Posterior vena cava (tissue), 2 donors: Measurements from ENCODE around the gene PTPRT. TPM values are rescaled to one million over a fixed set of nuclear protein-coding genes. Genes with fewer than 3 reads are reported as not detected.

ENCODE experiments used
- DNase-seq: peaks from one replicate; pipeline ENCODE4 v3.0.0-alpha.2; 2020; ENCODE audit warnings: low spot score
- intact Hi-C, 2 donors: fragments of 100-400 bp; cut with DNase I; formaldehyde crosslinking; loops; one replicate each; pipeline versions ENCODE4 v1.14.1 to v1.14.2; 2022 to 2023
- total RNA-seq, 2 donors: library from RNA; stranded (reverse); fragmentation: NEBNext Ultra II Directional; extraction: Animal tissue kit (Norgen Biotek cat#: 25700); gene quantifications; one replicate each; pipeline ENCODE4 v1.2.1, GENCODE V29; 2021
- donor health status: DM: yes; HTN: yes; CAD: no.
- donor health status: DM: yes; HTN: yes; CAD: no.

The PTPRT gene
- total RNA-seq, 2 donors from 2014 or later, result 0.10 to 0.19 TPM

DNA sequence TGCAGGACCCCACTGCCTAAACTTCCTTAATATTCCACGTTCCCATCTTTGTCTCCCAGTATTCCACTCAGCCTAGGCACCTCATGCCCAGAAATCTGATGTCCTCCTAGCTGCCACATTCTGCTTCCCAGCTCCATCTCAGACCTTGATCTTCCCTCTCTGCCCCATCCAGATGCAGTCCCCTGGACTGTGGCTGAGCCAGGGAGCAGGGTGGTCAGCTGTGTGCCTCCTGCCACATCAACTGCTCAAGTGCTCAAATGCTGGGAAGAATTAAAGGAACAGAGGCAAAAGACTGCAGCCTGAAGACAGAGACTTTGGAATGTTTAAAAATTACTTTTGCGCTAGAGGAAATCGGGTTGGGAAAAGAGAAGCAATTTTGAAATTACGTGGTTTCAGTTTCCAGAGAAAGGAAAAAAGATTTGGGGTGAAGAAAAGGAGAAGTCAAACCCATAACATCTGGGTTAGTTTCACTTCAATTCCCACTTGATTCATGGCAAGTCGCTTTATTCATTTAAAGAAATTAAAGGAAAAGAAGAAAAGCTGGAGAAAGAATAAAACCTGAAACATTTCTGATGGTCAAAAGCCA lies 704.8 kb downstream of the PTPRT start:
- no peak for DNase-seq
- intact Hi-C loops, result no loop called here

GRCh38 chr20:42484335-42484734 lies 705.4 kb downstream of the PTPRT start:
- no peak for DNase-seq
- intact Hi-C loops, result no loop called here

- intact Hi-C loops, result no loop called here
- no peak for DNase-seq
Measured at GRCh38 chr20:42483730-42484303, 705.9 kb downstream of the PTPRT start.

- DNase-seq, result no peak
- intact Hi-C loops, result no loop called here
Measured at GRCh38 chr20:42482808-42483207, 706.9 kb downstream of the PTPRT start.

GRCh38 chr20:42475773-42476172 lies 713.9 kb downstream of the PTPRT start:
- intact Hi-C loops, result no loop called here
- DNase-seq, result no peak

GRCh38 chr20:42474646-42475045 lies 715.1 kb downstream of the PTPRT start:
- DNase-seq, result no peak
- intact Hi-C loops, result no loop called here

DNA sequence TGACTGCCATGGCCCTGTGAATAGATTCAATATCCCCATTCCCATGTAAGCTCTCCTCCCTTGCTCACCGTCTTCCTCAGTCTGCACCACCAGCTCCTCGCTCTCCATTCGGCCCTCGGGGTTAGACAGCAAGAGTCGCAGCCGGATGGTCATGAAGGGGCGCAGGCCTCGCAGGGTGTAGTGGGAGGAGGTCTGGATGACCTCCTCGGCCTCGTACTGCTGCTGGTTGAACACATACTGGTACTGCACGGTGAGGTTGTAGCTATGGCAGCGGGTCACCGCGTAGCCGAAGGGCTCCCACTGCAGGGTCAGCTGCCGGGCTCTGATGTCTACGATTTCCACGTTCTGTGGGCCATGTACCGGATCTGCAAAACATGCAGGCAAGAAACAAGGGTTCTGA lies 717.5 kb downstream of the PTPRT start:
- no peak for DNase-seq
- intact Hi-C loops, result loop anchor here in 1 of 2 donors (2.0 kb wide), 1 partner anchor 49 kb away; no protein-coding TSS in a partner anchor

DNA sequence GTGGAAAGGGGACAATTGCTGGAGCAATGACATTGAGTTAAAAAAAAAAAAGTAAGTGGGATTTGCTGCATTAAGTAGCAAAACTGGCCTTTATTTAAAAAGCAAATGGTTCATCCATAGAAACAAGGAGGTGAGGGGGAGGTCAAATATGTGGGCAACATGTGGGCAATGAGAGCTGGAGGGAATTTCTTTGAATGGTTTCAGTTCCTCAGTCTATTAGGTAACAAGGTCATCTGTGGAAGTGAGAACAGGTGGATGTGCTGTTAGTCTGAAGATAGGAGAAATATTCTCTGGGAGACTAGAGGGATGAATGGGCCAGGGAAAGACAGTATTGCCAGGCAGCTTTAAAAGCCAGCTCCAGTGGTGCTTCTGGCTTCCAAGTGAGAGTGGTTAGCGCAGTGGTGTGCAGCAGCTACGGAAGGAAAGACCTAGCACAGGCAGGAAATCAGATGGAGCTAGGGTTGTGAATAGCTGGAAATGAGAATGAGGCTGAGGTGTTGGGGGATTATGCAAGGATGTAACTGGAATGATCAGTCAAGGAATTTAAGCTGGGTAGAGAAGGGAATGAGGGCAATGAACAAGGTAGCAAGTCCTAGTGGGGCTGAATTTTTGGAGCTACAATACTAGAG lies 727.6 kb downstream of the PTPRT start:
- intact Hi-C loops, result no loop called here

DNA sequence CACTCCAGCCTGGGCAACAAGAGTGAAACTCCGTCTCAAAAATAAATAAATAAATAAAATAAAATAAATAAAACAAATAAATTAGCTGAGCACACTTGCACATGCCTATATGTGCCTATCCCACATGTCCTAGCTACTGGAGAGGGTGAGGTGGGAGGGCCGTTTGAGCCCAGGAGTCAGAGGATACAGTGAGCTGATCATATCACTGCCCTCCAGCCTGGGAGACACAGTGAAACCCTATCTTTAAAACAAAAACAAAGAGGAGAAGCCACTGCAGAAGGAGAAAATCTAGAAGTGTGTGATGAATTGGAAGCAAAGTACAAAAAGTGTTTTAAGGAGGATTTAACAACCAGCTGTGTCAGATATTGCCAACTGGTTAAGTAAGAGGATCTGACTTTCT lies 728.4 kb downstream of the PTPRT start:
- intact Hi-C loops, result no loop called here
- DNase-seq, result no peak

More for the DNA sequence above, 727.6 kb downstream of the PTPRT start:
- no peak for DNase-seq

DNA sequence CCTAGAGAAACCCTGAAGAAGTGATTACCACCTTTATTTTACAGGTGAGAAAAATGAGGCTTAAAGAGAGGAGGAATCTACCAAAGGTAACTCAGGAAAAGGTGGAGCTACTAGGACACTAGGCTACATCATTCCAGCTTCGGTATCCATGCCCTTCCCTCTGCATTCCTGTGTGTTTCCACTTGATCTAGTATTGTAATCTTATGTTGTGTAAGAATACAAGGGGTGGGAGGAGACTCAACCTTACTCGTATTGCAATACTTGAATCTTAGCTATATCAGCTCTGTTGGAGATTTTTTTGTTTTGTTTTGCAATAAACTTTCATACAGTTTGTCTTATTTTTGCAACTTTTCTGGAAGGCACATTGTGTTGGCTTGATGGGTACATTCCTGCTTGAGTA lies 742.4 kb downstream of the PTPRT start:
- no peak for DNase-seq
- intact Hi-C loops, result loop anchor here in 1 of 2 donors (5.0 kb wide), 1 partner anchor 1640 kb away; no protein-coding TSS in a partner anchor

DNA sequence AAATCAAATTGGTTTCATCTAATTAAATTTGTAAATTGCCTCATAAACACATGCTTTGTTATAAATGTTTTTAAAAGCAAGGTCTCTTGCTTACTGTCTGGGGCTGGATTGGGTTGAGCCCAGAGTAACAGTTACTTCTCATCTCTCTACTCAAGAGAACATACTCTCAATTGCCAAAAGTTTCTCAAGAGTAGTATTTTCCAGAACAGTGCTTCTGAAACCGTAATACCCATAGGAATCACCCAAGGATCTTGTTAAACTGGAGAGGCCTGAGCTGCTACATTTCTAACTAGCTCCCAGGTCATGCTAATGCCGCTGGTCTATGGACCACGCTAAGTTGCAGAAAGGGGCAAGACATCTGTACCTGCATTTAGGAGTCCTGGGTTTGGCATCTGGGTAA lies 744.9 kb downstream of the PTPRT start:
- intact Hi-C loops, result loop anchor here in 1 of 2 donors (5.0 kb wide), 1 partner anchor 1643 kb away; no protein-coding TSS in a partner anchor
- no peak for DNase-seq

GRCh38 chr20:42443200-42443599 lies 746.5 kb downstream of the PTPRT start:
- no peak for DNase-seq
- intact Hi-C loops, result no loop called here

- intact Hi-C loops, result no loop called here
- no peak for DNase-seq
Measured at GRCh38 chr20:42442716-42443115, 747.0 kb downstream of the PTPRT start.

DNA sequence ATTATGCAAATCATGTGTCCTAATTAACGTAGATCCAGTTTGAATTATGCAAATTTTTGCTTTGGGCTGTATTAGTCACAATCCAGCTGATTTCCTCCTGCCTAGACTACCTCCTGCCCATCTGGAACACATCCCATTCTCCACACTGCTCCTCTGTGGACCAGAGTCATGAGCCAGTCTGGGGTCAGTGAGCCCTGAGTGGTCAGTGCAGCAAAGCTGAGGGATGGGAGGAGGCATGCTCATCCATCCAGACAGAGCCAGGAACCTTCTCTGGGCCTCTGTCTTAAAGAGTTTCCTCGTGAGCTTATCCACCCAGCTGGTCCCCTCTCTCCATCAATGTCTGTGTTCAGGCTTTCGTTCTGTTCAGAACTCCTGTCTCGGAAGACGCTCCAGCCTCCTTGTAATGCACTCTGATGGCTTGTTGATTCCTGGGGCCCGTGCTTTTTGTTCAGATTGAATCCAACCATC lies 747.8 kb downstream of the PTPRT start:
- DNase-seq, result no peak
- intact Hi-C loops, result no loop called here

GRCh38 chr20:42441196-42441863 lies 748.4 kb downstream of the PTPRT start:
- no peak for DNase-seq
- intact Hi-C loops, result no loop called here

- DNase-seq, result no peak
- intact Hi-C loops, result no loop called here
Measured at GRCh38 chr20:42435230-42435629, 754.5 kb downstream of the PTPRT start.

DNA sequence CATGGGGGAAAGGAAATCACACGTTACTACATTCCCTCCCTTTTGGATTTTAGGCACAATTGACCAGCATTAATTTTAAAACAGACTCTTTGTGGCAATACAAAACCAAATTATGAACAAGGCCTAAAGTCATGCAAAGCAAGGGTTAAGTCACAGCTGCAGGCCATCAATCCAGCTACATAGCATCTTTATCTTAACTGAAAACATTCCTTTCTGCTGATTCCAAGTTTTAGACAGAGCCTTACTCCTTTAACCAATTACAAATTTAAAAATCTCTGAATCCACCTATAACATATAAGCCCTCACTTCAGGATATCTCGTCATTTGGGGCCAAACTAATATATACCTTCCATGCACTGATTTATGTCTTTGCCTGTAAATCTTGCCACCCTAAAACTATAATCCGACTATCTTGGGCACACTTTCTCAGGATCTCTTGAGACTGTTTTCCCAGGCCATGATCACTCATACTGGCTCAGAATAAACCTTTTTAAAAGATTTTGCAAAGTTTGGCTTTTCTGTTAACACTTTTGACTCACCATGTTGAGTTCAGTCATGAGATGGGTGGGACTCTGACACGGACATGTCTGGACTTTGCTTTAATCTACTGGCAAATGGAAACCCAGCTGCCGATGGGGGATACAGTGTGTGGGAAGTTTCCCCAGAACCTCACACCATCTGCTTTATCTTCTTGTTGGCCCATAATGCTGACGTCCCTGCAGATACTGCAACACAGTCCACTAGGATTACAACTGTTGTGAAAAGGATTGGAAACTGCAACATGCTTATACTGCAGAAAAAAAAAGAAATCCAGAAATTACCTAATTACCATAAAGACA lies 757.0 kb downstream of the PTPRT start:
- intact Hi-C loops, result loop anchor here in 1 of 2 donors (5.0 kb wide), 1 partner anchor 200 kb away; no protein-coding TSS in a partner anchor
- DNase-seq, result no peak

DNA sequence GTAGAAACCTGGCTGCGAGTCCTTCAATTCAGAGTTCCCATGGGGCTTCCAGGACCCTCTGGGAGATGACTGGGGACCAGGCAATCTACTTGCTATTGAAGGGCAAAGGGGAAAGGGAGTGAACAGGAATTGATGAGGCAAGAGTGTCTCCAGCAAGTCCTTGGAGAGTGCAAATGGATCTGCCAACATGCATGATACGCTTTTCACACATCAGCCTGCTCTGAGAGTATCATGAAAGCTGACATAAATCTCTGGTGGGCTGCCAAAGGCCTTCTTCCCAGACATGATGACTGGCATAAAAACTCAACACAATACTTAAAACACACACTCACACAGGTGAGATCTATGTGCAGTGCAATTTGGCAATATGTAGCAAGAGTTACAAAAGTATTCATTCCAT lies 759.1 kb downstream of the PTPRT start:
- intact Hi-C loops, result loop anchor here in 1 of 2 donors (5.0 kb wide), 1 partner anchor 198 kb away; no protein-coding TSS in a partner anchor
- DNase-seq, result no peak
